GM23338 (cell line): ENCODE data around the gene SCAF8.

Source experiments
- CREB1 ChIP-seq: fragments of 250-450 bp; sonication (Bioruptor Pico); IDR thresholded peaks from 2 replicates; pipeline ENCODE4 v1.5.0; 2020; ENCODE audit warnings: low read depth, mild to moderate bottlenecking, moderate library complexity
- CTCF ChIP-seq, 2 experiments: fragments of 200-600 bp in 1 of 2; sonication (generic) in 1 of 2; conservative IDR thresholded peaks; 2 replicates each; pipeline versions ENCODE4 v1.5.1 to v1.6.1; 2016 to 2017; ENCODE audit warnings: antibody characterized with exemption in 2 of 2, low read depth in 2 of 2, mild to moderate bottlenecking in 2 of 2, moderate library complexity in 1 of 2
- EZH2 ChIP-seq: fragments of 200-600 bp; sonication (generic); IDR thresholded peaks from one replicate; pipeline ENCODE4 v1.8.0; 2017; ENCODE audit warnings: antibody characterized with exemption, mild to moderate bottlenecking, low read depth; ENCODE audit not compliant: unreplicated experiment
- JUNB ChIP-seq: IDR thresholded peaks from one replicate; pipeline ENCODE4 v1.6.1; 2016; ENCODE audit warnings: antibody characterized with exemption; ENCODE audit not compliant: unreplicated experiment
- POLR2AphosphoS5 ChIP-seq: IDR thresholded peaks from 2 replicates; pipeline ENCODE4 v1.6.1; 2016; ENCODE audit warnings: antibody characterized with exemption, low read depth
- REST ChIP-seq: IDR thresholded peaks from one replicate; pipeline ENCODE4 v1.6.1; 2018; ENCODE audit warnings: antibody characterized with exemption; ENCODE audit not compliant: unreplicated experiment
- STAT1 ChIP-seq: IDR thresholded peaks from one replicate; pipeline ENCODE4 v1.6.1; 2016; ENCODE audit warnings: antibody characterized with exemption; ENCODE audit not compliant: unreplicated experiment
- ZNF462 ChIP-seq: fragments of 250-450 bp; sonication (Bioruptor Pico); IDR thresholded peaks from 2 replicates; pipeline ENCODE4 v1.5.0; 2020; ENCODE audit warnings: mild to moderate bottlenecking, moderate library complexity

- TF ChIP-seq POLR2AphosphoS5, result no peak
- TF ChIP-seq EZH2, result no peak
- no peak for TF ChIP-seq CTCF (conservative IDR thresholded peaks at IDR 0.05; ENCODE audit: low read depth in 2 of 2)
- TF ChIP-seq JUNB, result no peak
- TF ChIP-seq CREB1 (CRISPR knock-in tag), result no peak
- no peak for TF ChIP-seq STAT1
- no peak for TF ChIP-seq REST
- TF ChIP-seq ZNF462 (CRISPR knock-in tag), result no peak
Measured at GRCh38 chr6:154689493-154690255, 43.5 kb upstream of the SCAF8 start.
